Neuronal stem cell (in vitro differentiated cells): Measurements from ENCODE around the gene DTNA.
"Not testable (repeated sequence)": the region's sequence is repeated elsewhere in the genome, so short reads cannot be mapped to it uniquely, and the experiment has no call there.

Experiments used
- DNase-seq: peaks from one replicate; pipeline ENCODE4 v3.0.0-alpha.2; 2013; ENCODE audit warnings: low spot score
- H2AFZ ChIP-seq: one replicate; pipeline ENCODE4 v1.6.1; 2013; ENCODE audit warnings: mild to moderate bottlenecking, low read length, inconsistent platforms
- H2AK5ac ChIP-seq: 2 replicates; pipeline ENCODE4 v1.6.1; 2013; ENCODE audit warnings: low read depth, mild to moderate bottlenecking, inconsistent platforms, low read length, moderate library complexity, mixed read lengths
- H2BK120ac ChIP-seq: 2 replicates; pipeline ENCODE4 v1.6.1; 2013; ENCODE audit warnings: low read depth, mild to moderate bottlenecking, inconsistent platforms, low read length, moderate library complexity, mixed read lengths
- H2BK12ac ChIP-seq: one replicate; pipeline ENCODE4 v1.6.1; 2013; ENCODE audit warnings: low read length, inconsistent platforms
- H2BK15ac ChIP-seq: 2 replicates; pipeline ENCODE4 v1.6.1; 2013; ENCODE audit warnings: mild to moderate bottlenecking, low read length, inconsistent platforms, mixed read lengths
- H2BK5ac ChIP-seq: one replicate; pipeline ENCODE4 v1.6.1; 2013; ENCODE audit warnings: inconsistent platforms, mild to moderate bottlenecking, low read length, moderate library complexity
- H3K14ac ChIP-seq: one replicate; pipeline ENCODE4 v1.6.1; 2013; ENCODE audit warnings: low read length, inconsistent platforms
- H3K18ac ChIP-seq: 2 replicates; pipeline ENCODE4 v1.6.1; 2013; ENCODE audit warnings: low read length, inconsistent platforms
- H3K23ac ChIP-seq: 2 replicates; pipeline ENCODE4 v1.6.1; 2013; ENCODE audit warnings: low read depth, mild to moderate bottlenecking, mixed read lengths, low read length, inconsistent platforms; ENCODE audit not compliant: poor library complexity
- H3K27ac ChIP-seq: replicated peaks from 3 replicates; pipeline ENCODE4 v1.5.1; 2013; ENCODE audit warnings: low read length, inconsistent platforms
- H3K27me3 ChIP-seq, 3 experiments: 2 replicates each; pipeline ENCODE4 v1.6.1; 2013; ENCODE audit warnings: low read length in 3 of 3, mild to moderate bottlenecking in 2 of 3, inconsistent platforms in 1 of 3, low read depth in 1 of 3, mixed read lengths in 1 of 3, moderate library complexity in 1 of 3; ENCODE audit not compliant: control insufficient read depth in 3 of 3, insufficient read depth in 3 of 3
- H3K36me3 ChIP-seq, 2 donors: replicated peaks in 1 of 2; 2 replicates each; pipeline ENCODE4 v1.6.1; 2013; ENCODE audit warnings: low read length in 2 of 2; ENCODE audit not compliant: control insufficient read depth in 2 of 2, insufficient read depth in 2 of 2
- H3K4ac ChIP-seq: 2 replicates; pipeline ENCODE4 v1.6.1; 2013; ENCODE audit warnings: inconsistent platforms, mild to moderate bottlenecking, low read length, moderate library complexity
- H3K4me1 ChIP-seq, 2 donors: 1 replicate in 1 of 2; 2 replicates in 1 of 2; pipeline ENCODE4 v1.6.1; 2013; ENCODE audit warnings: low read length in 2 of 2, low read depth in 1 of 2; ENCODE audit not compliant: control insufficient read depth in 2 of 2, insufficient read depth in 1 of 2
- H3K4me2 ChIP-seq: one replicate; pipeline ENCODE4 v1.6.1; 2013; ENCODE audit warnings: mild to moderate bottlenecking, low read length, inconsistent platforms; ENCODE audit not compliant: insufficient read depth, poor library complexity, severe bottlenecking
- H3K4me3 ChIP-seq, 2 donors: 2 replicates each; pipeline ENCODE4 v1.5.1; 2013; ENCODE audit warnings: low read length in 2 of 2, mild to moderate bottlenecking in 2 of 2, inconsistent platforms in 1 of 2, moderate library complexity in 1 of 2
- H3K79me1 ChIP-seq: one replicate; pipeline ENCODE4 v1.6.1; 2013; ENCODE audit warnings: low read depth, mild to moderate bottlenecking, inconsistent platforms, low read length, moderate library complexity
- H3K9ac ChIP-seq: one replicate; pipeline ENCODE4 v1.6.1; 2013; ENCODE audit warnings: mild to moderate bottlenecking, low read depth, low read length, inconsistent platforms; ENCODE audit not compliant: poor library complexity
- H3K9me3 ChIP-seq, 2 donors: replicated peaks in 1 of 2; 2 replicates each; pipeline versions ENCODE3 to v1.6.1; 2013; ENCODE audit warnings: low read length in 2 of 2, mild to moderate bottlenecking in 2 of 2, inconsistent platforms in 1 of 2, low read depth in 1 of 2, mixed read lengths in 1 of 2, moderate library complexity in 1 of 2; ENCODE audit not compliant: control insufficient read depth in 2 of 2, insufficient read depth in 1 of 2
- H4K8ac ChIP-seq: one replicate; pipeline ENCODE4 v1.6.1; 2013; ENCODE audit warnings: low read depth, mild to moderate bottlenecking, inconsistent platforms, low read length, moderate library complexity
- H4K91ac ChIP-seq: one replicate; pipeline ENCODE4 v1.6.1; 2013; ENCODE audit warnings: low read length, low read depth, mild to moderate bottlenecking, inconsistent platforms; ENCODE audit not compliant: poor library complexity
- WGBS, 2 donors: extraction: QIAGEN DNeasy Blood & Tissue Kit; methylation state at CpG; one replicate each; pipeline ENCODE4 v1.1.7; 2013; ENCODE audit warnings: missing lambda C conversion rate in 2 of 2, mixed read lengths in 1 of 2; ENCODE audit not compliant: insufficient read length in 2 of 2, insufficient replicate concordance in 1 of 2; ENCODE audit errors: extremely low coverage in 2 of 2; 5-methylcytosine and 5-hydroxymethylcytosine counted together

Gene DTNA

DNA sequence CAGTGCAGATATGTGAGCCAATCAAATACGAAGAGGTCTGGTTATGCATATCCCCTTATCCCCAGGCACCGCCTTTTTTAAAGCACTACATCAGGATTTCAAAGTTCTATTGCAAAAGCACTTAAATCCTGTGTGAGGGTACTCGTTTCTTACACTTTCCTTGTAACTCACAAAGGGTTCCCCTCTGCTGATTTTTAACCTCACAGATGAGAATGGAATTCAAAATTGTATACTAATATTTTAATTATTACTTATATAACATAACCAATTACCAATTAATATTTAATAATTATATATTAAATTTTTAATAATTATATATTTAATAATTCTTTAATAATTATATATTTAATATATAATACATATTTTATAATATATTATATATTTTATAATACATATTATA is 204.9 kb downstream of the DTNA start:
- Histone ChIP-seq H3K9me3 (no peaks in the 10 kb centered on the region), H3K79me1 (no peaks in the 10 kb centered on the region), H3K18ac (no peak overlapping the region), H4K91ac (no peak overlapping the region), H3K14ac (no peak overlapping the region), H3K4me1 (peaks cover 0 to 10% of the 10 kb centered on the region in 2 donors), H2BK15ac (no peak overlapping the region), H3K4me2 (no peak overlapping the region), H4K8ac (no peak overlapping the region), H3K36me3 (no peaks in the 10 kb centered on the region), H3K4ac (no peak overlapping the region), H3K23ac (no peak overlapping the region), H2AK5ac (no peak overlapping the region), H2BK5ac (no peak overlapping the region), H3K4me3 (no peak overlapping the region), H3K27ac (no peak overlapping the region), H3K27me3 (no peaks in the 10 kb centered on the region), H2AFZ (no peak overlapping the region), H2BK12ac (no peak overlapping the region), H2BK120ac (no peak overlapping the region), H3K9ac (no peak overlapping the region)
- WGBS, 2 donors = no CpG with 5 or more reads among the region's 3 CpGs
- DNase-seq = no peak

DNA sequence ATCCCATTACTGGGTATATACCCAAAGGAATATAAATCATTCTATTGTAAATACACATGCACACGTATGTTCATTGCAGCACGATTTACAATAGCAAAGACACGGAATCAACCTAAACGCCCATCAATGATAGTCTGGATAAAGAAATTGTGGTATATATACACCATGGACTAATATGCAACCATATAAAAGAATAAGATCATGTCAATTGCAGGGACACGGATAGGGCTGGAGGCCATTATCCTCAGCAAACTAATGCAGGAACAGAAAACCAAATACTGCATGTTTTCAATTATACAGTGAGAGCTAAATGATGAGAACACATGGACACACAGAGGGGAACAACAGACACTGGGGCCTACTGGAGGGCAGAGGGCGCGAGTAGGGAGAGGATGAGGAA is 206.4 kb downstream of the DTNA start:
- H2BK15ac ChIP-seq, H3K4me2 ChIP-seq, H3K14ac ChIP-seq, DNase-seq, H3K18ac ChIP-seq, H2AK5ac ChIP-seq, H3K36me3 ChIP-seq, H2BK5ac ChIP-seq, H3K23ac ChIP-seq, H2BK120ac ChIP-seq, H3K4me3 ChIP-seq, H3K27ac ChIP-seq, H3K4me1 ChIP-seq, H3K9ac ChIP-seq, H3K4ac ChIP-seq, H4K8ac ChIP-seq, H3K9me3 ChIP-seq, H4K91ac ChIP-seq, H2AFZ ChIP-seq, H3K27me3 ChIP-seq, H3K79me1 ChIP-seq, H2BK12ac ChIP-seq: not testable (repeated sequence)
- no CpG with 5 or more reads among the region's 7 CpGs for WGBS, 2 donors

DNA sequence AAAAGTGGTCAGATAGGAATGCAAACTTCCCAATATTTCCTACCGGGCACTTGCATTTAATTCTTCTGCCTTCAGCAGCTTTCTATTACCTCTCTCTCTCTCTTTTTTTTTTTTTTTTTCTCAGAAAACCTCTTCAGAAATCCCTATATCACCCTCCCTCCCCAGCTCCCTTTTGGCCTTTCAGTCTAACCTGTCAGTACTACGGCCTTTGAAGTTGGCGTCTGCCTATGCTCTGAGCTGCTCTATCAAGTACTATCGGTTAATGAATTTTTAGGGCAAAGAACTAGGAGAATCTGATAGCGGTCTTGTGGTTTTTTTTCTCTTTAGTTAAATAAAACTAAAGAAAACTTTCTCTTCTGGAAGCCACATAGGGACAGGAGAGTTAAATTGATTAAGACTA is 208.8 kb downstream of the DTNA start:
- no peak for DNase-seq
- H3K18ac ChIP-seq = no peak overlapping the region
- no peak overlapping the region for H2AFZ ChIP-seq
- H3K27ac ChIP-seq = no peak overlapping the region
- no peaks in the 10 kb centered on the region for H3K36me3 ChIP-seq
- H3K79me1 ChIP-seq = no peaks in the 10 kb centered on the region
- H2AK5ac ChIP-seq = no peak overlapping the region
- no CpG with 5 or more reads among the region's 5 CpGs for WGBS, 2 donors
- H3K14ac ChIP-seq = no peak overlapping the region
- H2BK15ac ChIP-seq = no peak overlapping the region
- no peak overlapping the region for H3K4ac ChIP-seq
- H2BK5ac ChIP-seq = no peak overlapping the region
- H2BK12ac ChIP-seq = no peak overlapping the region
- H3K4me3 ChIP-seq = no peak overlapping the region
- H3K4me1 ChIP-seq = peaks cover 0 to 7% of the 10 kb centered on the region in 2 donors
- no peak overlapping the region for H3K4me2 ChIP-seq
- no peak overlapping the region for H3K23ac ChIP-seq
- no peak overlapping the region for H4K91ac ChIP-seq
- H3K9ac ChIP-seq = no peak overlapping the region
- no peak overlapping the region for H4K8ac ChIP-seq
- H3K27me3 ChIP-seq = no peaks in the 10 kb centered on the region
- no peak overlapping the region for H2BK120ac ChIP-seq
- no peaks in the 10 kb centered on the region for H3K9me3 ChIP-seq

DNA sequence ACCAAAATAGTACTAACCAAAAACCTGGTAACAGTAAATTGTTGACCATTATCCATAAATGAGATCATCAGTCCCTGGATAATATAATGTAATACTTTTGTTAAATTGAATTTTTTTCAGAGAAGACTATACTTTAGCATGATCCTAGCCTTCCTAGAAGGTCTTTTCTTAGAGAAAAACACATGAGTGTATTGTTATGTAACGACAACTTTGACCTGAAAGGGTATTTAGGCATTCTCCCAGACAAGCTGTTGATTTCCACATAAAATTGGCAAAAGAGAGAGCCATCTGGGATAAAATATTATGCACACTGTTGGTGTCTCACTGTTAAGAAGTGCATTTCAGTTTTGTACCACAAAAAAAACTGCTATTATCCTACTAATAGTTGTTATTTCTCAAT is 211.1 kb downstream of the DTNA start:
- H2BK120ac ChIP-seq = no peak overlapping the region
- H3K4me2 ChIP-seq = no peak overlapping the region
- H3K23ac ChIP-seq = no peak overlapping the region
- H3K9me3 ChIP-seq = no peaks in the 10 kb centered on the region
- no peak overlapping the region for H2BK15ac ChIP-seq
- H3K27ac ChIP-seq = no peak overlapping the region
- no peak overlapping the region for H3K14ac ChIP-seq
- no CpG with 5 or more reads among the region's 1 CpG for WGBS, 2 donors
- no peaks in the 10 kb centered on the region for H3K36me3 ChIP-seq
- H3K18ac ChIP-seq = no peak overlapping the region
- H3K9ac ChIP-seq = no peak overlapping the region
- no peak overlapping the region for H4K8ac ChIP-seq
- H3K27me3 ChIP-seq = no peaks in the 10 kb centered on the region
- H2BK12ac ChIP-seq = no peak overlapping the region
- DNase-seq = no peak
- H2AK5ac ChIP-seq = no peak overlapping the region
- no peak overlapping the region for H3K4me3 ChIP-seq
- H3K4me1 ChIP-seq = no peaks in the 10 kb centered on the region
- no peak overlapping the region for H3K4ac ChIP-seq
- H4K91ac ChIP-seq = no peak overlapping the region
- no peak overlapping the region for H2AFZ ChIP-seq
- H3K79me1 ChIP-seq = no peaks in the 10 kb centered on the region
- H2BK5ac ChIP-seq = no peak overlapping the region
